HG02981 (cell line): Measurements from ENCODE around the gene IFITM5.

Experiments
- ATAC-seq: cut with Tn5 transposase; IDR thresholded peaks from one replicate; pipeline ENCODE4 v1.9.1; 2021; ENCODE audit warnings: mild to moderate bottlenecking, moderate library complexity; ENCODE audit not compliant: unreplicated experiment

IFITM5 gene

GRCh38 chr11:285021-285893, 14.1 kb downstream of the IFITM5 start:
- no peak for ATAC-seq

GRCh38 chr11:284105-285020, 15.0 kb downstream of the IFITM5 start:
- no peak for ATAC-seq

GRCh38 chr11:283405-284104, 15.8 kb downstream of the IFITM5 start:
- no peak for ATAC-seq

GRCh38 chr11:282630-283360, 16.5 kb downstream of the IFITM5 start:
- no peak for ATAC-seq

GRCh38 chr11:282171-282570, 17.2 kb downstream of the IFITM5 start:
- ATAC-seq: no peak

- ATAC-seq: no peak
Observed at GRCh38 chr11:281486-282161, 17.7 kb downstream of the IFITM5 start.

- no peak for ATAC-seq
Observed at GRCh38 chr11:280706-281485, 18.4 kb downstream of the IFITM5 start.

DNA sequence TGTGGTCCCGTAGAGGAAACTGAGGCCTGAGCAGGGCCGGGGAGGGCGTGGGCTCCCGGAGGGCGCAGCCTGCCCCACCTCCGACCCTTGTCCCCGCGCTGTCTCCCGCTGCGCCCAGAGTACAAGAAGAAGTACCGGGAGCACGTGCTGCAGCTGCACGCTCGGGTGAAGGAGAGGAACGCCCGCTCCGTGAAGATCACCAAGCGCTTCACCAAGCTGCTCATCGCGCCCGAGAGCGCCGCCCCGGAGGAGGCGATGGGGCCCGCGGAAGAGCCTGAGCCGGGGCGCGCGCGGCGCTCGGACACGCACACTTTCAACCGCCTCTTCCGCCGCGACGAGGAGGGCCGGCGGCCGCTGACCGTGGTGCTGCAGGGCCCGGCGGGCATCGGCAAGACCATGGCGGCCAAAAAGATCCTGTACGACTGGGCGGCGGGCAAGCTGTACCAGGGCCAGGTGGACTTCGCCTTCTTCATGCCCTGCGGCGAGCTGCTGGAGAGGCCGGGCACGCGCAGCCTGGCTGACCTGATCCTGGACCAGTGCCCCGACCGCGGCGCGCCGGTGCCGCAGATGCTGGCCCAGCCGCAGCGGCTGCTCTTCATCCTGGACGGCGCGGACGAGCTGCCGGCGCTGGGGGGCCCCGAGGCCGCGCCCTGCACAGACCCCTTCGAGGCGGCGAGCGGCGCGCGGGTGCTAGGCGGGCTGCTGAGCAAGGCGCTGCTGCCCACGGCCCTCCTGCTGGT, 19.2 kb downstream of the IFITM5 start:
- no peak for ATAC-seq

- no peak for ATAC-seq
Observed at GRCh38 chr11:279040-279965, 20.0 kb downstream of the IFITM5 start.

- no peak for ATAC-seq
Observed at GRCh38 chr11:278001-278951, 21.1 kb downstream of the IFITM5 start, which contains the start of gene NLRP6. TSS of gene NLRP6 (plus strand) at chr11:278407. CDS start at chr11:278570, 163 bp downstream.

DNA sequence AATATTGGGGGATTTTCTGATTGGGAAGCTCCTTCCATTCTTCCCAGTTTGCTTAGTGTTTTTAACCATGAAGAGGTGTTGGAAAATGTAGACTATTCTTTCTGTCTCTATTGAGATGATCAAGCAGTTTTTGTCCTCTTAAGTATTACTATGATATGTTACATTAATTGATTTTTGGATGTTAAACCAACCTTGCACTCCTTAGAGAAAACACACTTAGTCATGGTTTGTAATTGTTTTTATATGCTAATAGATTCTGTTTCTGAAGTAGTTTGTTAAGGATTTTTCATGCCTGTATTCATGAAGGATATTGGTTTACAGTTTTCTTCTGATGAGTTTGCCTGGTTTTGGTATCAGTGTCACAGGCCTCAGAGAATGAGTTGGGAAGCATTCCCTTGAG, 23.1 kb downstream of the IFITM5 start:
- ATAC-seq: no peak

DNA sequence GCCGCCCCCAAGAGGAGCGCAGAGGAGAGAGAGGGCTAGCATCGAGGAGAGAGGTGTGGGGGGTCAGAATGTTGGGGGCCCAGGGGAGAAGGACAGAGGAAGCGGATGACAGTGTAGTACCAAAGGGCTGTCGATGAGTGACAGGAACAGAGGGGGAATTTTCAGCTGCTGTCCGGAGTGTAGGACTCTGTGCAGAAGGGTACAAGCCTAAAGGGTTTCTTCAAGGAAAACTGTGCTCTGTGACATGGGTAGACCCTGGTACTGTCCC, 26.5 kb downstream of the IFITM5 start:
- no peak for ATAC-seq

DNA sequence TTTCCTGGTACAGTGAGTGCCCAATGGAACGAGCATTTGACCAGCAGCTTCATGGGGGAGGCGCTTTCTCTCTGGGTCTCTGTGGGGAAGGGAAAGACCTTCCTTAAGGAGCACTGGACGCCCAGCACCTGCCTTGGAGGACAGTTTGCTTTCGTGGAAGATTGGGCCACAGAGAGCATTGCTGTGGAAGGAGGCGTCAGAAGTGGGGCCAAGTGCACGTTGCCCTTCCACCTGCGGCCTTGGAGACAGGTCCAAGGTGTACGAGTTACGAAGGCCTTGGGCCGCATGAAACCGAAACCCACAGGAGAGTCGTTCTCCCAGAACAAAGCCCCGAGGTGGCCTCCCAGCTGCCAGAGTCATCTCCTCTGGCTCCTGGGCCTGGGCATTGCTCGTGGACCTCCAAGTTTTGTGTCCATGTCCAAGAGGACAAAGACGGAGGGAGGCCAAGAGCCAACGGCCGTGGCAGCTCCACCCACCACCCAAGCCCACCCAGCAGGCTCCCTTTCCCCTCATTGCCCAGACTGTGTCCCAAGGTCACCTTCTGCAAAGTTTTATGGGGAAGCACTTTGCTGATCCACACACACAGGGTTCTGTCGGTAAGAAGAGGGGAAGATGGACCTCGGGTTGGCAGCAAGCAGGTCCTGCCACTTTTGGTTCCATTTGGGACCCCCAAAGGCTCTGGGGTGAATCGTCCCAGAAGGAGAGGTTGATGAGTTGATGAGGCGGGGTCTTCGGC, 27.0 kb downstream of the IFITM5 start:
- ATAC-seq: no peak

DNA sequence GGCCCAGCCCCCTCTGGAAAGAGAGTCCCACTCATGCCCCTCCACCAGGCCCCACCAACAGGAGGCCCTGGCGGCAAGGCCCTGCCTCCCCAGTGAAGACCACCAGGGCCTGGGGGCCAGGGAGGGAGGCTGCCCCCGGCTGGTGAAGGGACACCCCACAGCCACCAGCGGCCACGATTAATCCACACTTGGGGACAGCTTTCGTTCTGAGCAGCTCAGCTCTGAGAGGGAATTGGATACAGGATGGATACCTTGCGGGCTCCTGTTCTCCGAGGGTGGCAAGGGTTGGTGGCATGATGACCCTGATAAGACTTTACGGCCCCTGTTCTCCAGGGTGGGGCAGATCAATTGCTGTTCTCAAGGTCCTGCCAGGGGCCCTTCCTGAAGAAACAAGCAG, 28.0 kb downstream of the IFITM5 start:
- ATAC-seq: no peak

DNA sequence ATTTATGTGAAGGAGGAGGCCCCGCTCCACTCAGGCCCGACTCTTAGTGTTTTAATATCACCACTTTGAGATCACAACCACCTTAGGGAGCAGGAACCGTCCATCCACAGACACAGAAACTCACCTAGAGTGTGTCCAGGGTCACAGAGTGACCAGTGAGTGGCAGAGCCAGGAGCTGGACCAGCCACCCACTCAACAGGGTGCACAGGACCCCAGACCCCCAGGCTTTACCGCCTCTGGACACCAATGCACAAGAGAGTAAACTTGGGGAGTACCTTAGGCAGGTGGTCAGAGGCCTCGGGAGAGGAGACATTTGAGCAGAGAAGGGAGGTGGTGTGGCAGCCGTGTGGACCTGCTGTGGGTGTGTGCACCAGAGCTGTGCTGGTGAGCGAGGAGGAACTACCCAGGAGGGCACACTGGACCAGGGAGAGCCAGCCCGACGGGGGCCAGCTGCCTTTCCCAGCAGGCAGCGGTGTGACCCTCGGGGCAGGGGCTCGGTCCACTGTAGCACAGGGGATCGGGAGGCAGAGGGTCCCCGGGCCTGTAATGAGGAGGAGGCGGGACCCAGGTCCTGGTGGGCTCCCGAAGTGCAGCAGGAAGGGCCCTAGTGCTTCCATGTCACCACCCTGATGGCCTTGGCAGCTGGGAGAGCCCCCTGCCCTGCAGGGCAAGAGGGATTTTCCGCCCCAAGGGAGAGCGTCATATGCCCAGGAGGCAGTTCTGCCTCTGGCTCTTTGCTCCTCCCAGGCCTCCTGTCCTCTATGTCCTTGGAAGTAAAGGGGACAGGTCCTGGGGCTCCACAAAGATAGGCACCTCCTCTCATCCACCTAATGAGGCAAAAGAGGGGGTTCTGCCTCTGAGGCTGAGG, 28.6 kb downstream of the IFITM5 start:
- no peak for ATAC-seq
